Astrocyte (in vitro differentiated cells and primary cell): ENCODE measurements around the gene RAB29. TPM values are rescaled to one million over a fixed set of nuclear protein-coding genes. Genes with fewer than 3 reads are reported as not detected.

ENCODE experiments used
- DNase-seq: peaks from one replicate; pipeline ENCODE4 v3.0.0-alpha.2; 2010; ENCODE audit warnings: low read depth
- FAIRE-seq: peaks from 2 replicates; lab custom pipeline; 2011; peaks lifted over from hg19 to GRCh38; lab: Jason Lieb, UNC
- H2AFZ ChIP-seq: 2 replicates; pipeline ENCODE4 v1.6.0; 2012; ENCODE audit warnings: low read depth, low read length, inconsistent platforms
- H3K27ac ChIP-seq: 2 replicates; pipeline ENCODE4 v1.5.1; 2011; ENCODE audit warnings: low read depth, low read length, inconsistent platforms
- H3K27me3 ChIP-seq: 2 replicates; pipeline ENCODE4 v1.6.0; 2011; ENCODE audit warnings: low read length, inconsistent platforms; ENCODE audit not compliant: insufficient read depth
- H3K36me3 ChIP-seq: 2 replicates; pipeline ENCODE4 v1.5.1; 2011; ENCODE audit warnings: low read length, inconsistent platforms; ENCODE audit not compliant: insufficient read depth
- H3K4me1 ChIP-seq: 2 replicates; pipeline ENCODE4 v1.5.1; 2011; ENCODE audit warnings: low read length, inconsistent platforms; ENCODE audit not compliant: insufficient read depth
- H3K4me2 ChIP-seq: 2 replicates; pipeline ENCODE4 v1.6.0; 2012; ENCODE audit warnings: low read length, inconsistent platforms
- H3K4me3 ChIP-seq: 2 replicates; pipeline ENCODE4 v1.5.1; 2011; ENCODE audit warnings: low read depth, mild to moderate bottlenecking, low read length, inconsistent platforms; ENCODE audit not compliant: insufficient read depth
- H3K79me2 ChIP-seq: 2 replicates; pipeline ENCODE4 v1.6.0; 2012; ENCODE audit warnings: mild to moderate bottlenecking, low read length, inconsistent platforms; ENCODE audit not compliant: insufficient read depth
- H3K9ac ChIP-seq: 2 replicates; pipeline ENCODE4 v1.6.0; 2012; ENCODE audit warnings: mild to moderate bottlenecking, low read length, inconsistent platforms
- H3K9me3 ChIP-seq: 2 replicates; pipeline ENCODE4 v1.5.1; 2012; ENCODE audit warnings: low read depth, mild to moderate bottlenecking, low read length, inconsistent platforms; ENCODE audit not compliant: insufficient read depth
- H4K20me1 ChIP-seq: 2 replicates; pipeline ENCODE4 v1.6.0; 2012; ENCODE audit warnings: low read length, inconsistent platforms; ENCODE audit not compliant: insufficient read depth
- H3K27ac Mint-ChIP-seq: one replicate; pipeline ENCODE4 v1.8.0; 2021; ENCODE audit warnings: mild to moderate bottlenecking, mixed read lengths; ENCODE audit not compliant: unreplicated experiment
- H3K27me3 Mint-ChIP-seq: one replicate; pipeline ENCODE4 v1.8.0; 2021; ENCODE audit warnings: low read depth, mixed read lengths; ENCODE audit not compliant: unreplicated experiment
- H3K36me3 Mint-ChIP-seq: one replicate; pipeline ENCODE4 v1.8.0; 2021; ENCODE audit warnings: low read depth, mixed read lengths; ENCODE audit not compliant: unreplicated experiment
- H3K4me1 Mint-ChIP-seq: one replicate; pipeline ENCODE4 v1.8.0; 2021; ENCODE audit warnings: low read depth, mixed read lengths; ENCODE audit not compliant: unreplicated experiment
- H3K4me3 Mint-ChIP-seq: one replicate; pipeline ENCODE4 v1.8.0; 2021; ENCODE audit warnings: mild to moderate bottlenecking, moderate library complexity, mixed read lengths; ENCODE audit not compliant: unreplicated experiment
- H3K9me3 Mint-ChIP-seq: one replicate; pipeline ENCODE4 v1.8.0; 2021; ENCODE audit warnings: mild to moderate bottlenecking, mixed read lengths; ENCODE audit not compliant: unreplicated experiment
- CTCF ChIP-seq: IDR thresholded peaks from 2 replicates; pipeline ENCODE4 v1.5.1; 2011; ENCODE audit warnings: low read depth, mild to moderate bottlenecking, inconsistent platforms, low read length, moderate library complexity; ENCODE audit not compliant: insufficient read depth
- EZH2 ChIP-seq: IDR thresholded peaks from 2 replicates; pipeline ENCODE4 v1.6.1; 2012; ENCODE audit warnings: mild to moderate bottlenecking, low read length, inconsistent platforms; ENCODE audit not compliant: insufficient read depth
- total RNA-seq: library from RNA; stranded (reverse); gene quantifications from 2 replicates; pipeline ENCODE4 v1.2.1, GENCODE V29; 2021

Gene RAB29
- total RNA-seq, 1 donor from 2014 or later, result 13.3 TPM

- peak overlapping the region; percentile 98 for H2AFZ ChIP-seq
- Mint-ChIP-seq H3K36me3 (peaks cover 8% of the 10 kb centered on the region), H3K27ac (peak overlapping the region; percentile 90), H3K27me3 (peaks cover 6% of the 10 kb centered on the region), H3K4me1 (peaks cover 12% of the 10 kb centered on the region), H3K9me3 (no peaks in the 10 kb centered on the region), H3K4me3 (peak overlapping the region; percentile 91)
- TF ChIP-seq EZH2 (no peak), CTCF (no peak)
- peaks cover 22% of the 10 kb centered on the region for H3K79me2 ChIP-seq
- no peaks in the 10 kb centered on the region for H3K36me3 ChIP-seq
- peaks cover 18% of the 10 kb centered on the region for H3K4me1 ChIP-seq
- no peaks in the 10 kb centered on the region for H3K9me3 ChIP-seq
- H3K27ac ChIP-seq, result peak overlapping the region; percentile 40
- H4K20me1 ChIP-seq, result peaks cover 32% of the 10 kb centered on the region
- H3K27me3 ChIP-seq, result no peaks in the 10 kb centered on the region
- peak overlapping the region; percentile 78 for H3K4me3 ChIP-seq
- peak overlapping the region; percentile 86 for H3K9ac ChIP-seq
- DNase-seq (peak; percentile 52), FAIRE-seq (no peak)
- peak overlapping the region; percentile 96 for H3K4me2 ChIP-seq
These were observed 38.4 kb upstream of the RAB29 start for GRCh38 chr1:205813755-205814058.

GRCh38 chr1:205812878-205813754, 37.8 kb upstream of the RAB29 start, which contains the start of gene SLC41A1:
SLC41A1 (minus strand) TSS chr1:205813198; CDS start chr1:205810441, 2,757 bp downstream.
- peak within 1 kb of the TSS; percentile 78 for H3K4me3 ChIP-seq
- FAIRE-seq, result no peak
- no peaks in the 10 kb centered on the region for H3K27me3 ChIP-seq
- peaks cover 18% of the 10 kb centered on the region for H3K4me1 ChIP-seq
- H3K36me3 Mint-ChIP-seq, result peaks cover 8% of the 10 kb centered on the region
- H3K36me3 ChIP-seq, result no peaks in the 10 kb centered on the region
- TF ChIP-seq EZH2, result no peak
- TF ChIP-seq CTCF, result no peak
- H3K27ac ChIP-seq, result peak within 1 kb of the TSS; percentile 51
- peak within 1 kb of the TSS; percentile 93 for H3K4me3 Mint-ChIP-seq
- H3K4me2 ChIP-seq, result peak within 1 kb of the TSS; percentile 96
- H3K9me3 Mint-ChIP-seq, result no peaks in the 10 kb centered on the region
- H3K27me3 Mint-ChIP-seq, result peaks cover 6% of the 10 kb centered on the region
- no peaks in the 10 kb centered on the region for H3K9me3 ChIP-seq
- H3K79me2 ChIP-seq, result peaks cover 28% of the 10 kb centered on the region
- peak within 1 kb of the TSS; percentile 90 for H3K27ac Mint-ChIP-seq
- peak within 1 kb of the TSS; percentile 98 for H2AFZ ChIP-seq
- peaks cover 12% of the 10 kb centered on the region for H3K4me1 Mint-ChIP-seq
- peak; percentile 74 for DNase-seq
- peaks cover 38% of the 10 kb centered on the region for H4K20me1 ChIP-seq
- H3K9ac ChIP-seq, result peak within 1 kb of the TSS; percentile 86
